Tibial artery (tissue), 4 donors: ENCODE results near the gene PMIS2.

Experiments
- DNase-seq, 2 donors: peaks; one replicate each; pipeline ENCODE4 v3.0.0-alpha.2; 2019
- H3K27ac ChIP-seq, 2 donors: fragments of 200-600 bp; sonication (generic) in 1 of 2; 1 replicate in 1 of 2; 2 replicates in 1 of 2; pipeline ENCODE4 v1.5.1; 2018 to 2019; ENCODE audit warnings: mild to moderate bottlenecking in 1 of 2
- H3K27me3 ChIP-seq, 2 donors: fragments of 200-600 bp; sonication (generic) in 1 of 2; one replicate each; pipeline versions ENCODE4 v1.5.1 to v1.6.0; 2016 to 2019
- H3K36me3 ChIP-seq, 3 donors: fragments of 200-600 bp; sonication (generic) in 2 of 3; one replicate each; pipeline ENCODE4 v1.5.1; 2016 to 2019; ENCODE audit warnings: mild to moderate bottlenecking in 2 of 3
- H3K4me1 ChIP-seq, 4 donors: fragments of 200-600 bp; sonication (generic) in 2 of 4; 1 replicate in 3 of 4; 2 replicates in 1 of 4; pipeline ENCODE4 v1.5.1; 2016 to 2019
- H3K4me3 ChIP-seq, 2 donors: fragments of 200-600 bp; sonication (generic) in 1 of 2; 1 replicate in 1 of 2; 2 replicates in 1 of 2; pipeline ENCODE4 v1.5.1; 2018 to 2019; ENCODE audit warnings: mild to moderate bottlenecking in 2 of 2
- H3K9me3 ChIP-seq, 3 donors: fragments of 200-600 bp; sonication (generic) in 1 of 3; one replicate each; pipeline ENCODE4 v1.5.1; 2016 to 2019
- intact Hi-C: fragments of 100-400 bp; cut with DNase I; formaldehyde crosslinking; loops from one replicate; pipeline ENCODE4 v1.15.0; 2023; ENCODE audit warnings: low total_unique reads
- TF ChIP-seq, protein P1 (sequence below), 2 experiments: fragments of 200-600 bp in 1 of 2; fragments of 450-650 bp in 1 of 2; IDR thresholded peaks; one replicate each; pipeline ENCODE4 v1.5.1; 2017 to 2019; ENCODE audit warnings: antibody characterized with exemption in 2 of 2, mild to moderate bottlenecking in 1 of 2, moderate library complexity in 1 of 2

Gene PMIS2

GRCh38 chr19:35633727-35634440, 47.9 kb downstream of the PMIS2 start:
- Histone ChIP-seq H3K27ac (no peak overlapping the region), H3K4me3 (no peak overlapping the region), H3K9me3 (no peaks in the 10 kb centered on the region), H3K4me1 (peaks cover 3 to 18% (median 15%) of the 10 kb centered on the region in 4 donors), H3K27me3 (no peaks in the 10 kb centered on the region), H3K36me3 (peaks cover 53 to 84% (median 77%) of the 10 kb centered on the region in 3 donors)
- no peak for DNase-seq
- intact Hi-C loops, result no loop called here
- TF ChIP-seq, protein P1, sequence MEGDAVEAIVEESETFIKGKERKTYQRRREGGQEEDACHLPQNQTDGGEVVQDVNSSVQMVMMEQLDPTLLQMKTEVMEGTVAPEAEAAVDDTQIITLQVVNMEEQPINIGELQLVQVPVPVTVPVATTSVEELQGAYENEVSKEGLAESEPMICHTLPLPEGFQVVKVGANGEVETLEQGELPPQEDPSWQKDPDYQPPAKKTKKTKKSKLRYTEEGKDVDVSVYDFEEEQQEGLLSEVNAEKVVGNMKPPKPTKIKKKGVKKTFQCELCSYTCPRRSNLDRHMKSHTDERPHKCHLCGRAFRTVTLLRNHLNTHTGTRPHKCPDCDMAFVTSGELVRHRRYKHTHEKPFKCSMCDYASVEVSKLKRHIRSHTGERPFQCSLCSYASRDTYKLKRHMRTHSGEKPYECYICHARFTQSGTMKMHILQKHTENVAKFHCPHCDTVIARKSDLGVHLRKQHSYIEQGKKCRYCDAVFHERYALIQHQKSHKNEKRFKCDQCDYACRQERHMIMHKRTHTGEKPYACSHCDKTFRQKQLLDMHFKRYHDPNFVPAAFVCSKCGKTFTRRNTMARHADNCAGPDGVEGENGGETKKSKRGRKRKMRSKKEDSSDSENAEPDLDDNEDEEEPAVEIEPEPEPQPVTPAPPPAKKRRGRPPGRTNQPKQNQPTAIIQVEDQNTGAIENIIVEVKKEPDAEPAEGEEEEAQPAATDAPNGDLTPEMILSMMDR (IDR thresholded peaks at IDR 0.05), result no peak

- DNase-seq, result no peak
- Histone ChIP-seq H3K9me3 (no peaks in the 10 kb centered on the region), H3K27ac (no peak overlapping the region), H3K4me1 (peaks cover 0 to 2% (median 0%) of the 10 kb centered on the region in 4 donors), H3K36me3 (peaks cover 45 to 68% (median 64%) of the 10 kb centered on the region in 3 donors), H3K4me3 (no peak overlapping the region), H3K27me3 (no peaks in the 10 kb centered on the region)
- intact Hi-C loops, result no loop called here
- TF ChIP-seq, protein P1 (IDR thresholded peaks at IDR 0.05), result no peak
These were observed 50.7 kb downstream of the PMIS2 start for GRCh38 chr19:35636651-35637050.
